GM19467 (cell line): ENCODE results near the gene ZMYND12.
A peak's percentile ranks its signal among the peaks of the same experiment; 100 is the strongest.
"Not testable (repeated sequence)": the region's sequence is repeated elsewhere in the genome, so short reads cannot be mapped to it uniquely, and the experiment has no call there.

Experiments
- ATAC-seq: cut with Tn5 transposase; IDR thresholded peaks from one replicate; pipeline ENCODE4 v1.9.1; 2021; ENCODE audit warnings: mild to moderate bottlenecking, moderate library complexity; ENCODE audit not compliant: unreplicated experiment

The ZMYND12 gene

GRCh38 chr1:42456010-42456753 lies at the start of gene ZMYND12, which contains the start of gene PPCS:
Gene ZMYND12 (minus strand): TSS chr1:42456022. CDS start chr1:42455997, 25 bp downstream.
Gene PPCS (plus strand): TSS chr1:42456543. CDS start chr1:42456566, 23 bp downstream.
- ATAC-seq, result peak; percentile 72

GRCh38 chr1:42504535-42505128 lies 48.8 kb upstream of the ZMYND12 start:
- ATAC-seq, result no peak

GRCh38 chr1:42502031-42502430 lies 46.2 kb upstream of the ZMYND12 start:
- ATAC-seq, result not testable (repeated sequence)

- ATAC-seq, result no peak
These were observed 34.4 kb upstream of the ZMYND12 start for GRCh38 chr1:42490237-42490636.

- ATAC-seq, result no peak
These were observed 28.6 kb upstream of the ZMYND12 start for GRCh38 chr1:42484382-42484781.

- no peak for ATAC-seq
These were observed 26.9 kb upstream of the ZMYND12 start for GRCh38 chr1:42482635-42483153.

- no peak for ATAC-seq
These were observed 25.1 kb upstream of the ZMYND12 start for GRCh38 chr1:42480921-42481320.

GRCh38 chr1:42479621-42480020 lies 23.8 kb upstream of the ZMYND12 start:
- ATAC-seq, result no peak

GRCh38 chr1:42477775-42478174 lies 22.0 kb upstream of the ZMYND12 start:
- no peak for ATAC-seq

GRCh38 chr1:42477354-42477753 lies 21.5 kb upstream of the ZMYND12 start:
- ATAC-seq, result not testable (repeated sequence)

- ATAC-seq, result no peak
These were observed 20.8 kb upstream of the ZMYND12 start for GRCh38 chr1:42476605-42477004.

GRCh38 chr1:42469727-42470126 lies 13.9 kb upstream of the ZMYND12 start:
- no peak for ATAC-seq

GRCh38 chr1:42466030-42466429 lies 10.2 kb upstream of the ZMYND12 start:
- ATAC-seq, result no peak

- no peak for ATAC-seq
These were observed 8.1 kb upstream of the ZMYND12 start for GRCh38 chr1:42463921-42464320.

- peak; percentile 99 for ATAC-seq
These were observed 7.3 kb upstream of the ZMYND12 start, which contains the start of gene CCDC30 for GRCh38 chr1:42462828-42463763. Gene CCDC30 (plus strand): TSS chr1:42463286. CDS start chr1:42480552, 17,266 bp downstream.

GRCh38 chr1:42461196-42461595 lies 5.4 kb upstream of the ZMYND12 start:
- ATAC-seq, result no peak

- ATAC-seq, result peak; percentile 43
These were observed 900 bp upstream of the ZMYND12 start for GRCh38 chr1:42456754-42457089.

GRCh38 chr1:42454403-42454802 lies 1.4 kb downstream of the ZMYND12 start:
- no peak for ATAC-seq

GRCh38 chr1:42453386-42453785 lies 2.4 kb downstream of the ZMYND12 start:
- no peak for ATAC-seq

- no peak for ATAC-seq
These were observed 5.8 kb downstream of the ZMYND12 start for GRCh38 chr1:42450061-42450460.

GRCh38 chr1:42449256-42449655 lies 6.6 kb downstream of the ZMYND12 start:
- no peak for ATAC-seq
